ENCODE measurements around the gene OR2AK2.

OR2AK2 gene

GRCh38 chr1:247992986-247993385 lies 28.0 kb downstream of the OR2AK2 start:
- H3K27ac ChIP-seq, result no peak overlapping the region
- no peak for TF ChIP-seq CTCF (conservative IDR thresholded peaks at IDR 0.05)

- H3K27ac ChIP-seq, result no peak overlapping the region
- no peak for TF ChIP-seq CTCF (conservative IDR thresholded peaks at IDR 0.05)
These were observed 33.8 kb downstream of the OR2AK2 start for GRCh38 chr1:247998811-247999210.

GRCh38 chr1:248000169-248000568 lies 35.1 kb downstream of the OR2AK2 start:
- H3K27ac ChIP-seq, result no peak overlapping the region
- no peak for TF ChIP-seq CTCF (conservative IDR thresholded peaks at IDR 0.05)

GRCh38 chr1:248007778-248008177 lies 42.7 kb downstream of the OR2AK2 start:
- no peak overlapping the region for H3K27ac ChIP-seq
- no peak for TF ChIP-seq CTCF (conservative IDR thresholded peaks at IDR 0.05)

- TF ChIP-seq CTCF (conservative IDR thresholded peaks at IDR 0.05), result no peak
- no peak overlapping the region for H3K27ac ChIP-seq
These were observed 44.6 kb downstream of the OR2AK2 start for GRCh38 chr1:248009681-248010080.

GRCh38 chr1:248013229-248013710 lies 48.2 kb downstream of the OR2AK2 start, which contains the start of gene OR2L5:
Gene OR2L5 (plus strand): TSS chr1:248013660. CDS start chr1:248021948, 8,288 bp downstream.
- TF ChIP-seq CTCF (conservative IDR thresholded peaks at IDR 0.05), result no peak
- no peak within 1 kb of the TSS for H3K27ac ChIP-seq

GRCh38 chr1:248015803-248016202 lies 50.8 kb downstream of the OR2AK2 start:
- no peak for TF ChIP-seq CTCF (conservative IDR thresholded peaks at IDR 0.05)
- no peak overlapping the region for H3K27ac ChIP-seq
